ENCODE data around the gene TMEM81.

Gene TMEM81

DNA sequence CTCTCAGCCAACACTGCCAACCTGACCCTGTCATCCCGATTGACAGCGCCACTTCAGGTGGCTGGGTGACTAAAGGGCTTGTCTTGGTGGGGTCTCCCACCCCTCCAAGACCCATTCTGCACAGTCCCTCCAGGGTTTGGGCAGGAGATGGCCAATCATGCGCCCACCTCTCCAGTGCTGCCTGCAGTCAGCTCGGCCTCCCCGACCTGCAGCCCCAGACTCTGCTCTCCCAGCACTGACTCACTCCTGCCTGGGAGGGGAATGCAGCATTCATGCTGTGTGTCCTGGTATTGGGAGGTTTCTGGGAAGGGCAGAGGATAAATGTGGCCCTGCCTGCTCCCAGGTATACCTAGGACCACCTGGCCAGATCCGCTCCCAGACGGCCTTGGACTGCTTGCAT, 9.7 kb downstream of the TMEM81 start:
- H2AFZ ChIP-seq (ENCODE audit: low read depth) = no peak overlapping the region
- H3K27ac ChIP-seq = no peak overlapping the region
- H3K4me2 ChIP-seq = no peak overlapping the region
- H3K36me3 ChIP-seq (ENCODE audit: insufficient read depth) = no peaks in the 10 kb centered on the region
- no peaks in the 10 kb centered on the region; the same call in 1 of the 2 replicates for H3K27me3 ChIP-seq (ENCODE audit: insufficient read depth, low read depth)
- H3K79me2 ChIP-seq (ENCODE audit: insufficient read depth, low read depth) = no peaks in the 10 kb centered on the region
- H3K9ac ChIP-seq = no peak overlapping the region
- H3K4me3 ChIP-seq (IDR thresholded peaks at IDR 0.05; ENCODE audit: insufficient read depth, low read depth, low read length) = no peak overlapping the region
- no peaks in the 10 kb centered on the region for H3K4me1 ChIP-seq (ENCODE audit: low read depth, poor library complexity, severe bottlenecking)
- TF ChIP-seq CTCF (conservative IDR thresholded peaks at IDR 0.05; ENCODE audit: low read depth, low read length) = no peak
- H4K20me1 ChIP-seq (ENCODE audit: insufficient read depth) = no peaks in the 10 kb centered on the region

DNA sequence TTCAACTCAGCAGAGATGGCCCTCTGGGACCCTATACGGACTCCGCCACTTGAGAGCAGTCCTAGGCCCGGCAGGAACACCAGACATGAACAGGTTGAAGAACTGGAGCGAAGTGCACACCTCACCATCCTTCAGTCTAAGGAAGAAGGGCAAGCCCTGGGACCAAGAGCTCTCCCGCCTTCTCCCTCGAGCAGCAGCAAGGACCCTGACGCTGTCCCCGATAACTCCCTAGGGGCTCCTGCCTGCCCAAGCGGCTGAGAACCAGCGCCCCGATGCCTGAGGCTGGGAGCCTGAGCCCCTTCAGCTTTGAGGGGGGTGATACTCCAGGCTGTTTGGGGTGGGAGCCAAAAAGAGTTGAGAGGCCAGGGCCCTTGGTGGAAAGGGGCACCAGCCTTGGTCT, 10.2 kb downstream of the TMEM81 start:
- Histone ChIP-seq H3K27me3 (ENCODE audit: insufficient read depth, low read depth) (no peaks in the 10 kb centered on the region; the same call in 1 of the 2 replicates), H3K4me1 (ENCODE audit: low read depth, poor library complexity, severe bottlenecking) (no peaks in the 10 kb centered on the region), H3K4me3 (IDR thresholded peaks at IDR 0.05; ENCODE audit: insufficient read depth, low read depth, low read length) (no peak overlapping the region), H3K9ac (no peak overlapping the region), H3K27ac (no peak overlapping the region), H3K36me3 (ENCODE audit: insufficient read depth) (no peaks in the 10 kb centered on the region), H2AFZ (ENCODE audit: low read depth) (no peak overlapping the region), H3K79me2 (ENCODE audit: insufficient read depth, low read depth) (no peaks in the 10 kb centered on the region), H4K20me1 (ENCODE audit: insufficient read depth) (no peaks in the 10 kb centered on the region), H3K4me2 (no peak overlapping the region)
- no peak for TF ChIP-seq CTCF (conservative IDR thresholded peaks at IDR 0.05; ENCODE audit: low read depth, low read length)

DNA sequence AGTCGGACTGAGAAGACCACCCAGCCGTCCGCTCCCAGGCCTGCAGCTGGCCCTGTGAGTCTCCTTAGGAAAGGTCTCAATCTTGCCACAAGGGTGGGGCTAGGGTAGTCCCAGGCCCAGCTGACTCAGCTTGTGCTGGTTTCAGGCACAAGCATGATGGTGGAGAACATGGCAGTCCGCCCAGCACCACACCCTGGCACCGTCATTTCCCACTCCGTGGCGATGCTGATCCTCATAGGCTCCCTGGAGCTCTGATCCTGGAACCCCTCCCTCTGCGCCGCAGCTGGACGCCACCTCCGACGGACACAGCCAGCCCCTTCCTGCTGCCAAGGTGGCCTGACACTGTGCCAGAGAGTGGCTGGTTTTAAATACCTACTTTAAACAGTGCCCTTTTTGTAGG, 10.7 kb downstream of the TMEM81 start:
- H3K4me1 ChIP-seq (ENCODE audit: low read depth, poor library complexity, severe bottlenecking) = no peaks in the 10 kb centered on the region
- no peak for TF ChIP-seq CTCF (conservative IDR thresholded peaks at IDR 0.05; ENCODE audit: low read depth, low read length)
- no peak overlapping the region for H3K27ac ChIP-seq
- H3K4me3 ChIP-seq (IDR thresholded peaks at IDR 0.05; ENCODE audit: insufficient read depth, low read depth, low read length) = no peak overlapping the region
- no peaks in the 10 kb centered on the region; the same call in 1 of the 2 replicates for H3K27me3 ChIP-seq (ENCODE audit: insufficient read depth, low read depth)
- no peak overlapping the region for H2AFZ ChIP-seq (ENCODE audit: low read depth)
- no peaks in the 10 kb centered on the region for H4K20me1 ChIP-seq (ENCODE audit: insufficient read depth)
- H3K9ac ChIP-seq = no peak overlapping the region
- no peaks in the 10 kb centered on the region for H3K79me2 ChIP-seq (ENCODE audit: insufficient read depth, low read depth)
- H3K4me2 ChIP-seq = no peak overlapping the region
- no peaks in the 10 kb centered on the region for H3K36me3 ChIP-seq (ENCODE audit: insufficient read depth)

DNA sequence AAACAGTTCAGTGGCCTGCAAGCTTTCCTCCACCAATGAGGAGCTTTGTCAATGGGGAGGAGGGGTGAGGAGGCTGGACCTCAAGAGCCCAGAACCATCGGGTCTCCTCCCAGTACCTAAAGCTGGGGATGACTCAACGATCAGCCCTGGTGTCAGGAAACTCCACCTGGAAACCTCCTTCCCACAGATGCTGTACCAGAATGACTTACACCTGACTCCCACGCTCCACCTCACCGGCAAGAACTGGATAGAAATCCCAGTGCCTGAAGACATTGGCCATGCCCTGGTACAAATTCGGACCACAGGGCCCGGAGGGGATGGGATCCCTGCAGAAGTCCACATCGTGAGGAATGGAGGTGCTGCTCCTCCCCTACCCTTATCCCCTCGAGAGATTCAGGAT, 11.4 kb downstream of the TMEM81 start:
- H3K27ac ChIP-seq = no peak overlapping the region
- no peaks in the 10 kb centered on the region for H3K36me3 ChIP-seq (ENCODE audit: insufficient read depth)
- H3K9ac ChIP-seq = no peak overlapping the region
- no peaks in the 10 kb centered on the region for H4K20me1 ChIP-seq (ENCODE audit: insufficient read depth)
- no peak overlapping the region for H3K4me3 ChIP-seq (IDR thresholded peaks at IDR 0.05; ENCODE audit: insufficient read depth, low read depth, low read length)
- no peak overlapping the region for H2AFZ ChIP-seq (ENCODE audit: low read depth)
- H3K4me1 ChIP-seq (ENCODE audit: low read depth, poor library complexity, severe bottlenecking) = no peaks in the 10 kb centered on the region
- no peaks in the 10 kb centered on the region; the same call in 1 of the 2 replicates for H3K27me3 ChIP-seq (ENCODE audit: insufficient read depth, low read depth)
- no peak for TF ChIP-seq CTCF (conservative IDR thresholded peaks at IDR 0.05; ENCODE audit: low read depth, low read length)
- H3K4me2 ChIP-seq = no peak overlapping the region
- H3K79me2 ChIP-seq (ENCODE audit: insufficient read depth, low read depth) = no peaks in the 10 kb centered on the region

Measured in KMS-11 (cell line).